ENCODE results near the gene TUBG1. TPM values are rescaled to one million over a fixed set of nuclear protein-coding genes. Genes with fewer than 3 reads are reported as not detected.

TUBG1 gene
- total and polyA plus RNA-seq, 10 of the 15 experiments (the other 5 are each of a cell fraction or from before 2014, with no cell fraction given) = 40.0 to 256 (median 107) TPM

- intact Hi-C loops (cut with micrococcal nuclease; ENCODE audit: unreplicated experiment) (loop anchor here (1.0 to 10.0 kb wide), 3 partner anchors 41 to 358 kb away; partner anchors contain the start of genes NAGLU and TUBG2), in situ Hi-C loops (cut with MboI) (loop anchor here (10.0 kb wide), 1 partner anchor 188 kb away; the partner anchor contains the start of gene RAMP2)
- TF ChIP-seq TCF12 (IDR thresholded peaks at IDR 0.05; ENCODE audit: low read depth, low read length) (0 out of 2 replicates have a peak, but pooled peaks have one; percentile 19), PAX5 (IDR thresholded peaks at IDR 0.05; ENCODE audit: borderline replicate concordance, low read depth, low read length) (no peak), KDM1A (IDR thresholded peaks at IDR 0.05; ENCODE audit: borderline replicate concordance) (no peak), CHD2 (IDR thresholded peaks at IDR 0.05; ENCODE audit: borderline replicate concordance, low read depth, low read length) (no peak)
- CTCF ChIA-PET = interaction anchor here (0.7 to 9.8 kb wide), 20 partner anchors 10 to 247 kb away, joined by 3 to 239 read pairs (median 20); partner anchors contain the start of genes BECN1, CCR10, MLX and PLEKHH3
- peaks cover 17% of the 10 kb centered on the region for H3K79me2 ChIP-seq (ENCODE audit: control insufficient read depth, insufficient read depth, low read length)
- RAD21 ChIA-PET (ENCODE audit: unreplicated experiment) = interaction anchor here (1.4 to 5.3 kb wide), 18 partner anchors 9 to 421 kb away, joined by 3 to 152 read pairs (median 16); partner anchors contain the start of genes CCR10, CNTNAP1, MLX and NAGLU
- peak overlapping the region; percentile 72 for H3K4me2 ChIP-seq (ENCODE audit: control insufficient read depth, insufficient read depth)
- H3K4me1 ChIP-seq (ENCODE audit: control insufficient read depth, insufficient read depth, low read length) = peaks cover 16% of the 10 kb centered on the region
- no peaks in the 10 kb centered on the region for H3K9me3 ChIP-seq (replicated peaks; ENCODE audit: control insufficient read depth, insufficient read depth, low read length)
- H3K36me3 ChIP-seq (ENCODE audit: control insufficient read depth in 2 of 2, insufficient read depth in 2 of 2, low read length in 1 of 2) = peaks cover 19 to 30% of the 10 kb centered on the region in 2 experiments
- POLR2A ChIA-PET = interaction anchor here (1.0 to 6.5 kb wide), 9 partner anchors 10 to 130 kb away, joined by 3 to 120 read pairs (median 14); partner anchors contain the start of genes MLX, PLEKHH3, RETREG3 and TUBG1
- H3K27me3 ChIP-seq (replicated peaks in 1 of 2; ENCODE audit: control insufficient read depth in 2 of 2, insufficient read depth in 2 of 2, low read length in 1 of 2) = no peaks in the 10 kb centered on the region
- SMC1A ChIA-PET (ENCODE audit: uncharacterized antibody, unreplicated experiment) = interaction anchor here (0.8 to 5.7 kb wide), 13 partner anchors 9 to 352 kb away, joined by 3 to 124 read pairs (median 13); partner anchors contain the start of genes CCR10, PLEKHH3, RETREG3 and TUBG1
- peak overlapping the region; percentile 74 for H3K9ac ChIP-seq (ENCODE audit: control insufficient read depth, insufficient read depth, low read length)
- peak overlapping the region; percentile 62 for H3K27ac ChIP-seq (ENCODE audit: control insufficient read depth, insufficient read depth)
- no peak for FAIRE-seq
- peak overlapping the region; percentile 79 for H3K4me3 ChIP-seq
- no peak overlapping the region; the same call in 1 of the 2 replicates for H2AFZ ChIP-seq (ENCODE audit: control insufficient read depth, low read depth, low read length)
- TSS peak; percentile 52 for BruUV-seq (replicated peaks)
- DNase-seq (ENCODE audit: low read depth, low spot score) = no peak
- no peak for ATAC-seq
- WGBS (ENCODE audit: insufficient coverage, insufficient replicate concordance, low lambda C conversion rate, missing lambda C conversion rate) = under 1% methylated on average over 18 of the region's 18 CpGs
- peaks cover 2% of the 10 kb centered on the region; the same call in 1 of the 2 replicates for H4K20me1 ChIP-seq (ENCODE audit: control insufficient read depth, insufficient read depth)
These were observed 32.3 kb upstream of the TUBG1 start for GRCh38 chr17:42577140-42577531.
